IPS DF 4.7 (cell line): ENCODE measurements around the gene FASTKD2.

ENCODE experiments used
- DNase-seq: peaks from one replicate; pipeline ENCODE4 v3.0.0-alpha.2; 2013; ENCODE audit warnings: low spot score; ENCODE audit errors: extremely low read depth

FASTKD2 gene

GRCh38 chr2:206836722-206837121, 71.3 kb downstream of the FASTKD2 start:
- DNase-seq, result no peak

GRCh38 chr2:206837775-206838174, 72.4 kb downstream of the FASTKD2 start:
- DNase-seq, result no peak

GRCh38 chr2:206838690-206839089, 73.3 kb downstream of the FASTKD2 start:
- DNase-seq, result no peak

- peak; percentile 38 for DNase-seq
These were observed 75.6 kb downstream of the FASTKD2 start for GRCh38 chr2:206840999-206841398.
